Stimulated activated CD8-positive, alpha-beta memory T cell treated with anti-CD3 and anti-CD28 coated beads, Interleukin-7, amount 100 ng/mL, for 4 hours (primary cell): Measurements from ENCODE around the gene SCLY.
"Not testable (repeated sequence)": the region's sequence is repeated elsewhere in the genome, so short reads cannot be mapped to it uniquely, and the experiment has no call there.

Experiments used
- DNase-seq, 2 donors: peaks; one replicate each; pipeline ENCODE4 v3.0.0-alpha.2; 2020; ENCODE audit warnings: low read depth in 2 of 2

The SCLY gene

GRCh38 chr2:238040918-238041317, 19.9 kb upstream of the SCLY start:
- no peak for DNase-seq

GRCh38 chr2:238042090-238042489, 18.7 kb upstream of the SCLY start:
- DNase-seq: no peak

- no peak for DNase-seq
Measured at GRCh38 chr2:238042849-238043584, 17.8 kb upstream of the SCLY start.

GRCh38 chr2:238043851-238044250, 16.9 kb upstream of the SCLY start:
- DNase-seq: no peak

GRCh38 chr2:238045575-238045974, 15.2 kb upstream of the SCLY start:
- no peak for DNase-seq

- DNase-seq: no peak
Measured at GRCh38 chr2:238046725-238047270, 14.0 kb upstream of the SCLY start.

- DNase-seq: no peak
Measured at GRCh38 chr2:238053191-238053776, 7.5 kb upstream of the SCLY start.

- no peak for DNase-seq
Measured at GRCh38 chr2:238055841-238056240, 5.0 kb upstream of the SCLY start.

GRCh38 chr2:238057696-238058575, 2.9 kb upstream of the SCLY start:
- not testable (repeated sequence) for DNase-seq

GRCh38 chr2:238059505-238059904, 1.3 kb upstream of the SCLY start:
- DNase-seq: no peak

- DNase-seq: no peak
Measured at GRCh38 chr2:238060096-238060541, 682 bp upstream of the SCLY start.

GRCh38 chr2:238061315-238062202, 758 bp downstream of the SCLY start:
- no peak for DNase-seq

- DNase-seq: no peak
Measured at GRCh38 chr2:238063414-238064189, 2.8 kb downstream of the SCLY start.

- DNase-seq: no peak
Measured at GRCh38 chr2:238064376-238064775, 3.6 kb downstream of the SCLY start.

- DNase-seq: no peak
Measured at GRCh38 chr2:238065071-238065846, 4.5 kb downstream of the SCLY start.

- DNase-seq: no peak
Measured at GRCh38 chr2:238066218-238066617, 5.4 kb downstream of the SCLY start.

- not testable (repeated sequence) for DNase-seq
Measured at GRCh38 chr2:238066718-238067117, 5.9 kb downstream of the SCLY start.

- DNase-seq: no peak
Measured at GRCh38 chr2:238067939-238068338, 7.1 kb downstream of the SCLY start.

- DNase-seq: no peak
Measured at GRCh38 chr2:238069021-238069709, 8.4 kb downstream of the SCLY start.
